Calu3 (cell line): ENCODE results near the gene EPG5. TPM values are rescaled to one million over a fixed set of nuclear protein-coding genes. Genes with fewer than 3 reads are reported as not detected.
"Not testable (repeated sequence)": the region's sequence is repeated elsewhere in the genome, so short reads cannot be mapped to it uniquely, and the experiment has no call there.

Experiments
- BruUV-seq: library from RNA; stranded (reverse); fragments of 400-500 nt; replicated peaks from 2 replicates; lab custom pipeline; 2021; lab: Mats Ljungman, UMichigan
- CTCF ChIA-PET: fragments of 300-600 bp; sonication (Branson Sonifier 250); formaldehyde crosslinking; loops from one replicate; lab custom pipeline; 2022; ENCODE audit warnings: antibody characterized with exemption; lab: Charles Lee
- DNase-seq: peaks from one replicate; pipeline ENCODE4 v3.0.0; 2022
- H3K27ac Mint-ChIP-seq: one replicate; pipeline ENCODE4 v1.8.0; 2022; ENCODE audit warnings: mixed read lengths; ENCODE audit not compliant: unreplicated experiment
- H3K27me3 Mint-ChIP-seq: one replicate; pipeline ENCODE4 v1.8.0; 2022; ENCODE audit warnings: mixed read lengths; ENCODE audit not compliant: unreplicated experiment
- H3K36me3 Mint-ChIP-seq: one replicate; pipeline ENCODE4 v1.8.0; 2022; ENCODE audit warnings: mild to moderate bottlenecking, moderate library complexity, mixed read lengths; ENCODE audit not compliant: insufficient read depth, unreplicated experiment
- H3K4me1 Mint-ChIP-seq: one replicate; pipeline ENCODE4 v1.8.0; 2022; ENCODE audit warnings: mild to moderate bottlenecking, low read depth, mixed read lengths; ENCODE audit not compliant: unreplicated experiment
- H3K4me3 Mint-ChIP-seq: one replicate; pipeline ENCODE4 v1.8.0; 2022; ENCODE audit warnings: mild to moderate bottlenecking, low read depth, moderate library complexity, mixed read lengths; ENCODE audit not compliant: unreplicated experiment
- H3K9me3 Mint-ChIP-seq: one replicate; pipeline ENCODE4 v1.8.0; 2022; ENCODE audit warnings: low read depth, mixed read lengths; ENCODE audit not compliant: unreplicated experiment
- intact Hi-C: fragments of 100-400 bp; cut with micrococcal nuclease; formaldehyde crosslinking; loops from one replicate; pipeline ENCODE4 v1.10.0; 2022; ENCODE audit not compliant: unreplicated experiment
- total RNA-seq: library from RNA; stranded (reverse); gene quantifications from 2 replicates; pipeline ENCODE4 v1.2.3, GENCODE V29; 2022
- TF ChIP-seq, protein P1 (sequence below): fragments of 200-600 bp; IDR thresholded peaks from one replicate; pipeline ENCODE4 v1.8.0; 2022; ENCODE audit warnings: antibody characterized with exemption; ENCODE audit not compliant: unreplicated experiment

Gene EPG5
- total RNA-seq, 1 experiment from 2014 or later, result 25.6 TPM

DNA sequence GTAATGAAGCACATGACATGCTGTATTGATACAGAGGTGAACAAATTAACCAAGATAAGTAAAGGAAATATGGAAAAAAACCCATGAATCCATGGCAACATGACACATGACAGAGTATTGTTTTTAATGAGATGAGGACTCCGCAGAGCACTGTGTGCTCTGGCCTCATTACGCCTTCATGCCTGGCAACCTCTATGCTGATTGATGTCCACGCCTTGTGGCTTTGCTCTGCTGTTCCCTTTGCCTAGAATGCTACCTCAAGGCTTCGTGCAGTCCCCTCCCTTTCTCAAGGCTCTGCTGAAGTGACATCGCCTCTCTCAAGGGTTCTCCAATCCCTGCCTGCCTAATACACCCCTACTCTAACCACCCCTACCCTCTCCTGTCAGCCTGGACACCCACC, 133.3 kb downstream of the EPG5 start:
- H3K4me3 Mint-ChIP-seq, result no peak overlapping the region
- no peaks in the 10 kb centered on the region for H3K9me3 Mint-ChIP-seq
- intact Hi-C loops, result no loop called here
- BruUV-seq, result no TSS peak
- H3K36me3 Mint-ChIP-seq, result peaks cover 9% of the 10 kb centered on the region
- no peak overlapping the region for H3K27ac Mint-ChIP-seq
- TF ChIP-seq, protein P1, sequence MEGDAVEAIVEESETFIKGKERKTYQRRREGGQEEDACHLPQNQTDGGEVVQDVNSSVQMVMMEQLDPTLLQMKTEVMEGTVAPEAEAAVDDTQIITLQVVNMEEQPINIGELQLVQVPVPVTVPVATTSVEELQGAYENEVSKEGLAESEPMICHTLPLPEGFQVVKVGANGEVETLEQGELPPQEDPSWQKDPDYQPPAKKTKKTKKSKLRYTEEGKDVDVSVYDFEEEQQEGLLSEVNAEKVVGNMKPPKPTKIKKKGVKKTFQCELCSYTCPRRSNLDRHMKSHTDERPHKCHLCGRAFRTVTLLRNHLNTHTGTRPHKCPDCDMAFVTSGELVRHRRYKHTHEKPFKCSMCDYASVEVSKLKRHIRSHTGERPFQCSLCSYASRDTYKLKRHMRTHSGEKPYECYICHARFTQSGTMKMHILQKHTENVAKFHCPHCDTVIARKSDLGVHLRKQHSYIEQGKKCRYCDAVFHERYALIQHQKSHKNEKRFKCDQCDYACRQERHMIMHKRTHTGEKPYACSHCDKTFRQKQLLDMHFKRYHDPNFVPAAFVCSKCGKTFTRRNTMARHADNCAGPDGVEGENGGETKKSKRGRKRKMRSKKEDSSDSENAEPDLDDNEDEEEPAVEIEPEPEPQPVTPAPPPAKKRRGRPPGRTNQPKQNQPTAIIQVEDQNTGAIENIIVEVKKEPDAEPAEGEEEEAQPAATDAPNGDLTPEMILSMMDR, result no peak
- peaks cover 50% of the 10 kb centered on the region for H3K4me1 Mint-ChIP-seq
- CTCF ChIA-PET, result no interaction called here
- DNase-seq, result no peak
- H3K27me3 Mint-ChIP-seq, result no peaks in the 10 kb centered on the region

DNA sequence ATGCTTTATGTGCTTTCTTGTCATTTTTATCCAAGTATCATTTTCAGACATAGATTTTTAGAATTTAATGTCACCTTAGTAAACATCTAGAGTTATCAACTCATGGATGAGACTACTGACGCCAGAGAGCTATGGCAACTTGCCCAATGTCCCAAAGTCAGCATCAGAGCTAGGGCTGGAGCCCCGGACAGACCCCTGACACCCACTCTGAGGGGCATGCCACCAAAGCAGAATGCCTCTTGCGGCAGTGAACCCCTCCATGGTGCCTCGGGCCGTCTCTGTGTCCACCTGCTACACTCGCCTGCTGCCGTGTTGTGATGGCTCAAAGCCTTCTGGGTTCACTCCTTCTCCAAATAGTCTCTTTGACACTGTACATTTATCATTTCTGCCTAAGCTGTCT, 136.2 kb downstream of the EPG5 start:
- CTCF ChIA-PET, result no interaction called here
- Mint-ChIP-seq H3K9me3 (no peaks in the 10 kb centered on the region), H3K27me3 (no peaks in the 10 kb centered on the region), H3K27ac (no peak overlapping the region), H3K4me3 (no peak overlapping the region), H3K36me3 (peaks cover 4% of the 10 kb centered on the region), H3K4me1 (peaks cover 51% of the 10 kb centered on the region)
- intact Hi-C loops, result no loop called here
- no TSS peak for BruUV-seq
- DNase-seq, result no peak
- TF ChIP-seq, protein P1, result no peak

DNA sequence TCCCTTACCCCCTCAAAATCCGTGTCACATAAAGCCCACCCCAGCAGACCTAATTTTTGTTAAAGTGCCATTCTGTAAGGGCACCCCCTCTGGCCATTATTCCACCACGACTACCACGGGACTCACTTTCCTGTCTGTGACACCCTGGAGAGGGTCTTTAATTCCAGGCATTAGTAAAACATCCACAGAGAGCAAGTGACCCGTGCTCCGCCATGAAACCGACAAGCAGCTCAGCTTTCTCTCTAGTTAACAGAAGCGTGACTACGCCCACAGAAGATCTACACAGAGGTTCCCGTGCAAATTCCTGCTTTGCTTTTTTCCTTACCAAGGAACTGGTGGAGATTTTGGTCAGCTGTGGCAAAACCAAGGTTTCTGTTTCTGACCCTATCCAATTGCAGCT, 137.3 kb downstream of the EPG5 start:
- H3K9me3 Mint-ChIP-seq, result no peaks in the 10 kb centered on the region
- DNase-seq, result no peak
- BruUV-seq, result no TSS peak
- H3K4me1 Mint-ChIP-seq, result peaks cover 41% of the 10 kb centered on the region
- no peaks in the 10 kb centered on the region for H3K27me3 Mint-ChIP-seq
- H3K27ac Mint-ChIP-seq, result peak overlapping the region; percentile 60
- peaks cover 4% of the 10 kb centered on the region for H3K36me3 Mint-ChIP-seq
- intact Hi-C loops, result no loop called here
- H3K4me3 Mint-ChIP-seq, result no peak overlapping the region
- TF ChIP-seq, protein P1, result no peak
- CTCF ChIA-PET, result interaction anchor here (1.5 kb wide), 1 partner anchor 10 kb away, joined by 4 read pairs; no protein-coding TSS in a partner anchor

DNA sequence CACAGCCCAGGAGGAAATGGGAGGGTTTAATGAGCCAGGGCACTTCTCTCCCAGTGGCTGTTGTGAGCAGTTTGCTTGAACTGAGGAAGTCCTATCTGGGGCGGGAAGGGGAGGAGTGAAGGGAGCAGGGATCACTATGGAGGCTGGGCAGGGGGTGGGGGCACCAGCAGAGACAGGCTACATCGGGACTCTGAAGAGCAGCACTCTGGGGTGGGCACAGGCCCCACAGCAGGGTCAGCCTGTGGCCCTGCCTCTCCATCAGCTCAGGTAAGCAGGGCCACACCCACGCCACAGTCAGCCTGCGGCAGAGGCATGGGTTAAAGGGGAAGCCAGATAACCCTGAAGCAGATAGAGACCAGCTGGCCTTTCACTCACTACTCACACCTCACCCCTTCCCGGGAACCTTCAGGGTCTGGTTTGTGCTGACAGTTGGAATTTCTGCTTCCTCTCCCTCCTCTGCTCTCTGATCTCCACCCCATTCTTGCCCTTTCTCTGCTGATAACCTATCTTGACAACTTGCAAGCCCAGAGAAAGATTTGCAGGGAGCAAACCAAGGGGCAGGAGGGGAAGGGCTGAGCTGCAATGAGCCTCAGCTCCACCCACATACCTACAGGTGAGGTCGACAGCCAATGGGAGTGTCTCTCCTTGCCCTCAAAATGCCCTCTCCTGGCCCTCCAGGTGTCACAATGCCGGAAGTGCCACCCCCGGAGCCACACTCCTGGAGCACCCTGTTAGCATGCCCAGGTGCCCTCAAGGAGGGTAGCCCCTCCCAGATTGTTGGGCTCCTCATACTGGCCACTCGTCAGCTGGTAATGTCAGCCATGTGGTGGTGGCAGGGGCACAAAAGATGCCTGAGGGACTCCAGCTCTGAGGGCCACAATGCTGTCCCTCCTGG, 138.0 kb downstream of the EPG5 start:
- Mint-ChIP-seq H3K4me1 (peaks cover 34% of the 10 kb centered on the region), H3K4me3 (no peak overlapping the region), H3K27me3 (no peaks in the 10 kb centered on the region), H3K36me3 (peaks cover 4% of the 10 kb centered on the region), H3K27ac (peak overlapping the region; percentile 60), H3K9me3 (no peaks in the 10 kb centered on the region)
- no TSS peak for BruUV-seq
- CTCF ChIA-PET, result interaction anchor here (0.6 to 1.5 kb wide), 2 partner anchors 9 to 10 kb away, joined by 3 to 4 read pairs; no protein-coding TSS in a partner anchor
- intact Hi-C loops, result no loop called here
- peak; percentile 61 for DNase-seq
- TF ChIP-seq, protein P1, result no peak

DNA sequence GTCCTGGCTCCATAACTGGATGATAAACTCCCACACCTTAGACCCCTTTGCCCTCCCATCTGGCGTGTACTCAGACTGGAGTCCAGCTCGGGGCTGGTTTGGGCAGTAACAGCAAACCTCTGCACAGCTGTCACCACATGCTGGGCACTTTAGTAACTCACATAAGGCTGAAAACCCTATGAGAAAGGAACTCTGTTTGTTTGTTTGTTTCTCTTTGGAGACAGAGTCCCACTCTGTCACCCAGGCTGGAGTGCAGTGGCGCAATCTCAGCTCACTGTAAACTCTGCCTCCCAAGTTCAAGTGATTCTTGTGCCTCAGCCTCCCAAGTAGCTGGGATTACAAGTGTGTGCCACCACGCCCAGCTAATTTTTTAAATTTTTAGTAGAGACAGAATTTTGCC, 140.4 kb downstream of the EPG5 start:
- H3K27ac Mint-ChIP-seq, result not testable (repeated sequence)

More for the DNA sequence above, 140.4 kb downstream of the EPG5 start:
- H3K4me1 Mint-ChIP-seq, result peaks cover 28% of the 10 kb centered on the region
- H3K36me3 Mint-ChIP-seq, H3K9me3 Mint-ChIP-seq, DNase-seq, H3K4me3 Mint-ChIP-seq, BruUV-seq, H3K27me3 Mint-ChIP-seq, intact Hi-C loops, CTCF ChIA-PET: not testable (repeated sequence)
